Stimulated activated CD4-positive, alpha-beta T cell treated with anti-CD3 and anti-CD28 coated beads, TNF-alpha, amount 100 ng/mL, for 24 hours (primary cell): ENCODE measurements around the gene SMIM20.

Experiments used
- DNase-seq, 3 experiments: peaks; one replicate each; pipeline ENCODE4 v3.0.0-alpha.2; 2020; ENCODE audit warnings: low read depth in 3 of 3

Gene SMIM20

DNA sequence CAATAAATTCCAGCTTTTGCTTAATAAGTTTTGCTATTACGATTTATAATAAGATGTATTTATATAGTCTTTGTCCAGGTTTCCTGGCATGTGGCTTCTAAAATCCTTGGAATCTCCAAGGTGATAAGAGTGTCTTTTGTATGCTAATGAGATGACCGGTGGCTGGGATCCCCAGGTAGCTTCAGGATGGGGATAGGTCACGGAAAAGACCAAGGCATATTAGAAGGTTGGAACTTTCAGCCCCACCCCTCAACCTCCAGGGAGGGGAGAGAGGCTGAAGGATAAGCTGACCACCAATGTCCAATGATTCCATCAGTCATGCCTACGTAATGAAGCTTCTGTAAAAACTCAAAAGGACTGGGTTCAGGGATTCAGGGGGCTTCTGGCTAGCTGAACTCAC, 41.7 kb downstream of the SMIM20 start:
- DNase-seq, result no peak

- DNase-seq, result no peak
Observed at GRCh38 chr4:25956260-25956659, 42.2 kb downstream of the SMIM20 start.

DNA sequence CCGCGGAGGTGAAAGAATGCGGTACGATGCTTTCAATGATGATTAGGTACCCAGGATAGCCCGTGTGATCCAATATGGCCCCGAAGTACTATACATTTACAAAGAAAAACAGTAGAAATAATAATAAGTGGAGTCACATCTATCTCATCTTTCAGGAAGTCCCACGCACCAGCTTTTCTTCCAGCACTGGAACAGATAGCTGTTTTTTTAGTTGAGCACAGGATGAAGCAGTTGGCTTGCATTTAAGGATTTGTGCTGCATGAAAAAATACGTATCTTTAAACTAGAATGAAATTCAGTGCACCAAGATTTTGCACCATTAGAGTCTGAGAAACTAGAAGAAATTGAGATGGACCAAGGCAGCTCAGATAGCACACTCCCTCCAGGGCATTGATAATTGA, 44.1 kb downstream of the SMIM20 start:
- DNase-seq, result no peak

GRCh38 chr4:25962393-25962792, 48.4 kb downstream of the SMIM20 start:
- DNase-seq, result no peak

- DNase-seq, result no peak
Observed at GRCh38 chr4:25965629-25966028, 51.6 kb downstream of the SMIM20 start.

DNA sequence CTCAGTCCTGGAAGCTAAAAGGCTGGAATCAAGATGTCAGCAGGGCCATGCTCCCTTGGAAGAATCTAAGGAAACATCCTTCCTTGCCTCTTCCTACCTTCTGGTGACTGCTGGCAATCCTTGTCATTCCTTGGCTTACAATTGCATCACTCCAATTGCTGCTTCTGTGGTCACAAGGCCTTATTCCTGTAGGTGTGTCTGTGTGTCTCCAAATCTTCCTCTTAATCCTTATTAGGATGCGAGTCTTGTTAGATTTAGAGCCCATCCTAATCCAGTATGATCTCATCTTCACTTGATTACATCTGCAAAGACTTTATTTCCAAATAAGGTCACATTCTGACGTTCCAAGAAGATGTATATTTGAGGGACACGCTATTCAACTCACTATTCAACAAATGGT, 52.2 kb downstream of the SMIM20 start:
- DNase-seq, result no peak

DNA sequence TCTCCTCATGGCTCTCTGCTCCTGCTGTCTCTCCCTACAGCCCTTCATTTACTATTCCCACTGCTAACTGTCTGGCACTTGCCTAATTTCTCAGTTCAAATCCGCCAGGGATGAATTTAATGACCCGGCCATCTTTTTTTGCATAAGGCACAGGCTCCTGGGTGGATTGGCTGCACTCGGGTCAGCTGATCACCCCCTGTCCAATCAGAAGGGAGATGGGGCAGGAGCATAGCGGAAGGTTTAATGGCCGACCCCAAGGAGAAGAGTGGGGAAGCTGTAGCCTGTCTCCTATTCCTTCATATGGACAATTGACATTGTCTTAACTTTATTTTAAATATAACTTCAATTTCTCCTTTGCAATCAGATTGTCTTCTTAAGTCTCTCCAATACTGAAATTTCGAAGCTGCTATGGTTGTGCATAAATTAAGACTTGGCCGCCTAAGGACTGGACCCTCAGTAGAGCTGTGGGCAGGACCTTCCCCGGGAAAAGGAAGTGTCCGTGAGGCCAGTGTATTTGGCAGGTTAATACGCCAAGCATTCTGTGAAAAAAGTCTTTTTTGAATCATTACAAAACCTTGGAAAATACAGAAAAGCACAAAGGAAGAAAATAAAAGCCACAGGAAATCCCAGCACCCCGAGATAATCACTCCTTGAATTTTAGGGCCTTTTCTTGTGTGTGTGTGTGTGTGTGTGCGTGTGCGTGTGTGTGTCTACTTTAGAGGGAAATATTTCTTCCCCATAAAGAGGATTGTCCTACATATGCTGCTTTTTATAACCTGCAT, 55.5 kb downstream of the SMIM20 start:
- no peak for DNase-seq

- no peak for DNase-seq
Observed at GRCh38 chr4:25970226-25970675, 56.2 kb downstream of the SMIM20 start.

GRCh38 chr4:25970691-25971432, 56.8 kb downstream of the SMIM20 start:
- no peak for DNase-seq

DNA sequence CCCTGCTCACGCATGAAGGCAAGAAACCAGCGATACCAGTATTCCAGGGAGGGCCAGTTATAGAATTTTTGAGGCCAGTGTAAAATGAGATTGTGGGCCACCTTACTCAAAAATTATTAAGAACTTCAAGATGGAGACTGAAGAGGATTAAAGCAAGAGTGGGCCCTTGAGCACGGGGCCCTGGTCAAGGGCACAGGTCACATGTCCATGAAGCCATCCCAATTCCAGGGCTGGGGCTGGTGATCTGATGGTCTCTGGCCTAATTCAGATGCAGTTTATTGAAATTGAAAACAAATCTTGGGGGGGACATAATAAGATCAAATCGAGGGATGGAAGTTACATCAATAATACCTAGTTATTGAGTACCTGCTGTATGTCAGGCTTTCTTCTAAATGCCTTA, 58.3 kb downstream of the SMIM20 start:
- no peak for DNase-seq

GRCh38 chr4:25972984-25973745, 59.1 kb downstream of the SMIM20 start:
- no peak for DNase-seq

GRCh38 chr4:25976780-25977179, 62.8 kb downstream of the SMIM20 start:
- no peak for DNase-seq

DNA sequence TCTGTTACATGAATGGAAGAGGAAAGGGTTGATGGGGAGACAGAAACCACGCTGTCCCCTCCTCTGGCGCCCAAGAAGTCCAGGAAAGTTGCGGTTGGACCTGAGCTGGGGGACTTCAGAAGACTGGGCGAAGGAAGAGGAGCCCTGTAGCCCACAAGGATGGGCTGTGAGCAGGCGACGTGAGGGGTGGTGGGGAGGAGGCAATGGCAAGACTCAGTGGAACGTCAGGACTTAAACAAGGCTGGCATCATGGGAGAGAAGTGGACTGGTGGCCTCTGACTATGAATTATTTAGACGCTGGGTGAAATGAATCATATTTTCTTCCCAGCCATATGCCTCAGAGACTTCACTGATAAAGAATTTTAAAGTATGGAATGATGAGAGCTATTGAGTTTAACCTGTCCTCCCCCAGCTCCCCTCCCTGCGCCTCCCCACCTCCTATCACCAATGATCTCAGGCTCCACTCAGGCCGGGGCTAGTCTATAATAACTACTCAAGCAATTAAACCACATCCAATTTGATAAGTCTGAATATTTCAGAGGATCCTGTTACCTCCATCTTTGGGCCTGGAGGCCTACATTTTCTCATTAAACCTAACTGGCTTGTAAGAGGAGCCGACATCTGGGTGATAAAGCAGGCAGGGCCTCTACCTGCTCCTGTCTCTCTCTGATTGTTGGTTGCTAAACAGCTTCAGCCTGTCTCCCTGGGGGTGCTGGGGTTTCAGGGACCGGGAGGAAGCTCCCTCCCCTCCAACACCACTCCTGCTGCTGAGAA, 63.6 kb downstream of the SMIM20 start:
- no peak for DNase-seq

DNA sequence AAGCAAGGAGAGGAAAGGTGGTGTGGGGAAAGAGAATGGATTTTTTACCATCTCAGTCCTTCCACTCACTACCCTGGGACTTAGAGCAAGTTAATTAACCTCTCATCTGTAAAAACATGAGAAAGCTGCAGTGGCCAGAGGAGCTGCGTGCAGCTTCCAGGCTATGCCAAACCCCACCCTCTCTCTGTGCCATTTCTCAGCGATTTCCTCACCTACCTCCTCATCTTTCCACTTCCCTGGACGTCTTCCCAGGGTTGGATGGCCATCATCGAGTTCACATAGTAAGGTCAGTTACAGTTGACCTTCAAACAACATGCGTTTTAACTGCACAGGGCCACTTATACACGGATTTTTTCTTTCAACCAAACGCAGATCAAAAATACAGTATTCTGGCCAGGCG, 64.3 kb downstream of the SMIM20 start:
- DNase-seq, result no peak
